Left lobe of liver (tissue), 2 donors: Measurements from ENCODE around the gene APOB. TPM values are rescaled to one million over a fixed set of nuclear protein-coding genes. Genes with fewer than 3 reads are reported as not detected.

ENCODE experiments used
- ATAC-seq: fragments of 200-7000 bp; cut with Tn5 transposase; one replicate; pipeline ENCODE4 v1.9.1; 2020; ENCODE audit warnings: mild to moderate bottlenecking, moderate library complexity
- DNase-seq: peaks from one replicate; pipeline ENCODE4 v3.0.0-alpha.2; 2020; ENCODE audit warnings: low spot score
- total RNA-seq: library from RNA; stranded (reverse); gene quantifications from one replicate; pipeline ENCODE4 v1.2.1, GENCODE V29; 2021
- donor health status: DM: no; HTN: no; CAD: no; lungs with moderate emphysema.
- donor health status: DM: no; HTN: yes; CAD: no.

The APOB gene
- total RNA-seq, 1 donor from 2014 or later = 2,405 TPM

DNA sequence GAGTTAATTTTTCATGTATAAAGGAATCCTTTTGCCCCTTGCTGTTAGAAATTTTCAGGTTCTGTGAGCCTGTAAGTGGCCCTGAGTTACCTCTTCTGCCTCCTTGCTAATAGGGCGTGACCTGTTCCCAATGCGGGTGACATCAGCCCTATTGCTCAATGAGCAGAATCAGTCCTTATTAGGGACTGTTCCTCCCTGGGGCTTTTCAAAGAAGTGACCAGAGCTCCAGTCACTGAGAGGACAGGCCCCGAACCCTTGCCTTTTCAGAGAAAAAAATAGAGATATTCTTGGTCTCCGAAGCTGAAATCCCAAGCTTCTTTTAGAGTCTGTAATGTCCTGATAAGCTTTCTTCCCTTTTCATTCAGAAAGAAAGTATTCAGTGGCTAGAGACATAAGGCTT is 8.2 kb upstream of the APOB start:
- DNase-seq = peak; percentile 88
- peak; percentile 85 for ATAC-seq

DNA sequence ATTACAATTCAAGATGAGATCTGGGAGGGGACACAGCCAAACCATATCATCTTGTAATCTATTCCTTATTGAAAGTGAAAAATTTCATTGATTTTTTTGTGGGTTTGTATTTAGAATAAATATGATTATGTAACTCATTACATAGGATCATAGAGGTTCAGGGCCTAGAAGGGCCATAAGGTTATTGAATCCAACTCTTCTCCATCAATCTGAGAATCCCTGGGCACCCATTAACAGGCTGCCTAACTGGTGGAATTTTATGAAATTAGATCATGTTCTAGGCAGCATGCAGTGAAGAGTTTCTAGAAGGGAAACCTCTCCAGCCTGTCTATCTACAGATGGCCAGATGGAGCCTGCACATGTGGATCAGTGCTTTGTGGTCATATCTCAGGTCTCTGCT is 6.3 kb upstream of the APOB start:
- no peak for DNase-seq
- ATAC-seq = no peak

DNA sequence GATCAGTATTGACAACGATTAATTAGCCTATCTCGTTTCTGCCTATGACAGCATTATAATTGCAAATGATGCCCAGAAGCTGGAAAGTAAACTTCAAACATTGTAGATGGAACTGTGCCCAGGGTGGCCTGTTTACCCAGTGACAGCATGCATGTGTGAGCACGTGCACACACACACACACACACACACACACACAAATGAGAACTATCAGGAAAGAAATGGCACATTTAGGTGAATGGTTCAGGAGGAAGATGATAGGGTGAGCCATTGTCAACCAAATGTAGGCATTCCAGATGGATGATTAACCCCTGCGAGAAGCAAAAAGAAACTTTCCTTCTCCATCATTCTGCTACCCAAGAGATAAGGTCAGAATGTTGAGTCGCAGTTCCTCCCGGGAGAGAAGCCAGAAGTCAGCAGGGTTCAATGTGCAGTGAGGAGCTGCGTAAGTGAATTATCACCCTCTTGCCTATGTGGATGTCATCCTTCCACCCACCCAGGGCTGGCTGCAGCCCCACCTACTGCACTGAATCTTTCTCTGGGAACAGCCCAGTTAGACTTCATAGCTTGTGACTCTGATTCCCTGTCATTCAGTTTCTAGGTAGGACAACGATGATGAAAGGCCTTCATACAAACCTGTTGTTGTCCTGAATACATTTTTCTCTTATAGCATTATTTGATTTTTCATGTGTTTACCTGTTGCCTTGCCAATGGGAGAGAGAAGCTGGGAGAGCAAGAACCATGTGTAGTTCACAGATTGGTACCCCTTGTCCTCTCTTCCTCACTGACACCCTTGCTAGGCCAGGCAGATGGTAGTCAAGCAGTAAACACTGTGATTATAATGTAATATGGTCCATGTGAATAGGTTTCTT is 3.5 kb upstream of the APOB start:
- ATAC-seq (peak; percentile 23), DNase-seq (peak; percentile 88)

DNA sequence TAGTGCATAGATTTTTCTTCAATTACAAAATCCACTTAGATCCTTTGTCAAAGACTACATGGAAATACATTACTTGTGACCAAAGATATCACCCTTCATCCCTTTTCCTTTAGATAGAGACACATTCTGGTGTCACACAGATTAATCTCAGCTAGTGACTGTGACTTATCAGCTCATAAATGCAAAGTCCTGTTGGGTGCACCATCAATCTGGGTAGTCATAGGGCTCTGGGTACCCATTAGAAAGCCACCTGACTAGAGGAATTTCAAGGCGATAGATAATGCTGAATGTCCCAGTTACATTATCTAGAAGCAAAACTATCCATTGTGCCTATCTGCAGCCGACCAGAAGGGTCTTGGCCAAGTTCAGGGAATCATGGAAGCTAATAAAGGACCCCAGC is 2.6 kb upstream of the APOB start:
- DNase-seq (no peak), ATAC-seq (no peak)

DNA sequence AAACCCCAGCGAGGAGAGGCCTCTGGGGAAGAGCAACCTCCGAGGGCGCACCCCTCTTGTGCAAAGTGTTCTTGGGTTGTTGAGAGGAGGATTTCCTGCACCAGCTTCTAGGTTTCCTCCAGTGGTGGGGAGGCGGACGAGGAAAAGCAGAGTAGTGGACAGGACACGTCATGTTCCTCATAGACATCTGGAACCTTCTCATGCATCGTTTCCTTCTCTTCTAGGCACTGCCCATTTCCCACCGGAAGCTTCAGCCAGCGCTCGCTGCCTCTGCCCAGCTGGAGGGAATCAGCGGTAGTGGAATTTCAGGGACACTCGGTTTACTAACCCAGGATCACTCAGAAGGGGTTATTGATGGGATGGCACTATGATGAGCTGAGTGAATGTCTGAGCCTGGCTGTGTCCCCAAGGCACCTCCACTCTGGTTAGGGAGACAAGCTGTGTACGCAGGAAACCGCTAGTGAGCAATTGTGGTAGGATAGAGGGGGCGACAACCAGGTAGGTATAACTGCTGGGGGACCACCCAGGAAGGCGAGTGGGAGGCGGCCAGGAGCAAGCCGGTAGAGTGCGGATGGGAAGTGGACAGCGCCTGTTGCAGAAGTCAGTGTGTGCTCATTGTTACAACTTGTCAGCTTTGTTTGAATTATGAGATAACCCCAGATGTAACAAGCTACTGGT is 960 bp upstream of the APOB start:
- peak; percentile 4 for ATAC-seq
- no peak for DNase-seq

DNA sequence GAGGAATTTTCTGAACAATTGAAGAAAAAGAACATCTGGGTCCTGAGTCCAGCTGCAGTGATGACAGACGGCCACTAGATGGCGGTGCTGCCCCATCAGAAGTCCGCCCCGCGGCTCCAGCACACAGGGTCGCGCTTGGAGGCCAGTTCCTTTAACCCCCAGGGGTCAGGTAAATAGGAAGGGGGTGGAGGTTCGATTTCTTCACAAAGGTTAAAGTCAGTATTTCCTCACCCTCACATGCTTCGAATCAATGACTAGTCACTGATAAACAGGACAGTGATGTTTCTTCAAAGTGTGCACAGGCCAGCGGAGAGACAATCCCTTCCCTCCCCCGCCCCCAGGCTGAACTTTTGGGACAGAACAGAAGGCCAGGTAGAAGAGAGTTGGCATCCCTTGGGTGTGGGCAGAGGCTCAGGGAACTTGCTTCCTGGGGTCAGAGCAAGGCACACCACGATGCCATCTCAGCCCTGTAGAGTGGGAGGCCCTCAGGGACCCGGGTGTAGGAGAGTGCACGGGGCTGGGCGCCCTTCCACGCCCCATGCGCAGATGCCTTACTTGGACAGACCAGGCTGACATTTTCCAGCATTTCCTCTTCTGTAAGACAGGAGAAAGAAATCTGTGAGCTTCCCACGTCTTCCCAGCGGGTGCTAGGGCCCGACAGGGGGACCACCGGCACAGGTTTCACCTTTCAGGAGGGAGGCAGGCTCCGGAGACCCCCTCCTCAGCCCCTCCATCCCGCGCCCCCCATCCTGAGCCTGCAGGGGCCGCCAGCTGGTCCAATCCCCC is 722 bp downstream of the APOB start:
- DNase-seq (peak; percentile 89), ATAC-seq (peak; percentile 52)

DNA sequence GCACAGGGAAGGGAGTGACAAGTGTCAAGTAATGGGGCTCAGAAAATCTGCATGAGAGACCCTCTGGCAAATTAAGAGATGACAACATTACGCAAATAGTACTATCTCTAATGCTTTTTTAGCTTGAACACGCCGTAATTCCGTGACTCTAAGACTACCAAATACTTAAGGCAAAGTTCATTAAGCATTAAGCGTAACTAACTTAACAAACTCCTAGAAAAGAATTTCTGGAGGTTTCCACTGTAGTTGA is 1.2 kb downstream of the APOB start:
- ATAC-seq = no peak
- no peak for DNase-seq

DNA sequence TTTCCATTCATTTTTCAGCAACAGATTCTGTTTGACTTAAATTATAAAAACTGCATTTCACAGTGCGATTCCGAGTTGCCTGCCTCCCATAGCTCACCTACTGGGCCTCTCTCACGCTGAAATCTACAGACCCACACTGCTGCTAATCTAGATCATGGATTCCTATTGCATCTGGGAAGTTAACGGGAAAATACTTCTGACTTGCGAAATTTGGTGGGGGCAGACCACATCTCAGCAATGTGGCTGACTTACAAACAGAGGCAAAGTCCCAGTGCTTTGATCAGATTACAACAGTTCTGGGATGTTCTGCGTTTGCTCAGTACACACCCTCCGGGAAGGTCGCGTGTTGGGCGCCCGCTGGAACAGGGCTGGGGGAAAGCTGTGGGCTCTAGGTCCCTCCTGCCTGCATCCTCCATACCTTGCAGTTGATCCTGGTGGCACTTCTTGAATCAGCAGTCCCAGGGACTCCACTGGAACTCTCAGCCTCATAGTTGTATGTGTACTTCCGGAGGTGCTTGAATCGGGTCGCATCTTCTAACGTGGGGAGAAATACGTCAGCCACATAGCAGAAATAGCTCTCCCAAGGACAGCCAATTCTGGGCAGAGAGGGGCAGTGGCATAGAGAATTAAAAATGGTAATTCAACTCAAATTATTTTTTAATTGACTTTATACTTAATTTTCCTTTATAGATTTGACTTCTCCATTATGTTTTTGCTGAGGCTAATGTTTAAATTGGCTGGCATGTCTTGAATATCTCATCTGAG is 1.7 kb downstream of the APOB start:
- ATAC-seq (peak; percentile 3), DNase-seq (peak; percentile 72)

DNA sequence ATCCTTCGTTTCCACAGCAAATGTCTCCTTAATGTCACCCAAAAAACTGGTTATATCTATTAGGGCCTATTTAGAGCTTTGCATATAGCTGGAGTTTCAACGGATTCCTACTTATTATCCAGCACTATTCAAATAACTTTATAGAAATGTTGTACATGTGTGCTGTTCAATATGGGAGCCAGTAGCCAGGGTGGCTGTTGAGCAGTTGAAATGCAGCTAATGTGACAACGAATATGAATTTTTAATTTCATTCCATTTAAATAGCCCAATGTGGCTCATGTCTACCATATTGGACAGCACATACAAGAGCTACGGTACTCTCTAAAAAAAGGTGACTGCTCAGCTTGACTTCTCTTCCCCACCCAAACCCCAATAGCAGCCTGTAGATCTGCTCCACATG is 2.4 kb downstream of the APOB start:
- DNase-seq (no peak), ATAC-seq (no peak)

DNA sequence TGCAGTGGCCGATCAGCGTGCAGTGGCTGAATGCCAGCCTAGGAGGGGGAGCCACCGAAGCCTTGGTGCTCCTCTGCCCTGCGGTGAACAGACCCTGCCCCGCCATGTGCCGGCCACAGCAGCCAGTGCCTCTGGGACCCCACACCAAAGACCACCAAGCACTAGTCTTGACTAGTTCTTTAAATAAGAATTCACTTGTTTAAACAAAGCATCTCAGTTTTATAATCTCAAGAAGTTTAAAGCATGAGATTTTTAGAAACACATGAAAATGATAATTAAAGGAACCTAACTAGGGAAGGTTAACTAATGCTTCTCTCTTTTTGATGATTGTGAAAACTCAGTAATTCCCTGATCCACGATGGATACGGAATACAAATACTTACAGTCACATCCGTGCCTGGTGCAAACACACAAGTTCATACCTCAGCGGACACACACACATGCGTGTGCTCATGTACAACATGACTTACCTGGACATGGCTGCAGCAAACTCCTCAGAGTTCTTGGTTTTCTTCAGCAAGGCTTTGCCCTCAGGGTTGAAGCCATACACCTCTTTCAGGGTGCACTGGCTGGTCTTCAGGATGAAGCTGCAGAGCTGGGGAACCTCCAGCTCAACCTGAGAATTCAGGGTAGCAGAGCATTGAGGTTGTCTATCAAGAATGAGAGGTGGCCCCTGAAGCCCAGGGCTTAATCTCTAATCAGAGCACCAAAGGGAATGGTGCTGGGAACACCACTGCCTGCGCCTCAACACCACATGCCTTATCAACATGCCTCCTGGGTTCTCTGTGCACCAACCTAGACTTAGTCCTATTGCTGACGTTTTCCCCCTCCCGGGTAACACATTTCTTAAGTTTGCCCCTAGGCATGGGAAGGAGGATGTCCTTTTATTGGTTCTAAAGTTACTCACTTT is 3.1 kb downstream of the APOB start:
- ATAC-seq = peak; percentile 1
- peak; percentile 62 for DNase-seq

DNA sequence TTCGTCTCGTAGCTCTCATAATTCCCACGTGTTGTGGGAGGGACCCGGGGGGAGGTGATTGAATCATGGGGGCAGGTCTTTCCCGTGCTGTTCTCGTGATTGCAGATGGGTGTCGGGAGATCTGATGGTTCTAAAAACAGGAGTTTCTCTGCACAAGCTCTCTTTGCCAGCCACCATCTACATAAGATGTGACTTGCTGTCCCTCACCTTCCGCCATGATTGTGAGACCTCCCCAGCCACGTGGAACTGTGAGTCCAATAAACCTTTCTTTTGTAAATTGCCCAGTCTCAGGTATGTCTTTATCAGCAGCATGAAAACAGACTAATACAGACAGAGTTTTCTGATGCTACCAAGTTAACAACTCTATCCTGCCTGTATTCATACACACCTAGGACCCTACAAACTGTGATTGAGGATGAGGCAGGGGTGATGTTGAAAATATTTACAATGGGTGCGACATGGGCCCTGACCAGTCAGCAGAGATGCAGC is 3.9 kb downstream of the APOB start:
- DNase-seq = peak; percentile 67
- ATAC-seq = no peak

DNA sequence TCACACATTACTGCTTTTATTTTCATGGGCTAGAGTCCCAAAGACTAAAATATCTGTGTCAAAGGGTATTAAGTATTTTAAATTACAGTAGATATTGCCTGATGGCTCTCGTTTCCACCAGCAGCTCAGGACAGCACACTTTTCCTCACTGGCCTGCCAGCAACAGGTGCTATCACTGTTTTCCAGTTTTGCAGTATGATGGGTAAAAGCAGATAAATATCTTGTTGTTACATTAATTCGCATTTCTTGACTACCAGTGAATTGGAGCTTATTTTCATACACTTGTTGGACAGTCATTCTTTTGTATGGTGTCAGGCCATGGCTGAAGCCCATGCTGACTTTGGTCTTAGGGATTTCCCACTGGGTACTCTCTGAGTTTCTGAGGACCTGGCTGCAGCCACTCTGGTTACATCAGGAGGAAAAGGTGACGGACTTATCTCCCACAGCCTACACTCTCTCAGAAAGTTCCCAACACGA is 4.8 kb downstream of the APOB start:
- DNase-seq (no peak), ATAC-seq (no peak)

DNA sequence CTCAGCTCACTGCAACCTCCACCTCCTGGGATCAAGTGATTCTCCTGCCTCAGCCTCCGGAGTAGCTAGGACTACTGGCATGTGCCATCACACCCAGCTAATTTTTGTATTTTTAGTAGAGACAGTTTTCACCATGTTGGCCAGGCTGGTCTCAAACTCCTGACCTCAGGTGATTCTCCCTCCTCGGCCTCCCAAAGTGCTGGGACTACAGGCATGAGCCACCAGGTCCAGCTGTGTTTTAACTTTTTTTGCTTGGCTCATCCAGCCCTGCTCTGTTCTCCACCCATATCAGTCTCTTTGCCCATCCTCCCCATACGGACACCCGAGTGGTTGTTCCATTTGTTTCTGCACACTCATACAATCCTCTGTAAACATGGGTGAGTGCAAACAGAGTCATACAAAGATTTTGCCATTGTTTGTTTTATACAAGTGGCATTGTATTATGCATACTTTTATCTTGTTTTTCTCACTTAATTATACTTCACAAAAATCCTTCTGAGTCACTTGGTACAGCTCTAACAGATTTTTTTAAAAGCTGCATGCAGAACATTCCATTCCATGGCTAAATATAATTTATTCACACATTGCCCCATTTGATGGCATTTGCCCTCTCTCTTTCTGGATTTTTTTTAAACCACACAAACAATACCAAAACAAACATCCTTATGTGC is 5.3 kb downstream of the APOB start:
- DNase-seq (no peak), ATAC-seq (peak; percentile 0)

DNA sequence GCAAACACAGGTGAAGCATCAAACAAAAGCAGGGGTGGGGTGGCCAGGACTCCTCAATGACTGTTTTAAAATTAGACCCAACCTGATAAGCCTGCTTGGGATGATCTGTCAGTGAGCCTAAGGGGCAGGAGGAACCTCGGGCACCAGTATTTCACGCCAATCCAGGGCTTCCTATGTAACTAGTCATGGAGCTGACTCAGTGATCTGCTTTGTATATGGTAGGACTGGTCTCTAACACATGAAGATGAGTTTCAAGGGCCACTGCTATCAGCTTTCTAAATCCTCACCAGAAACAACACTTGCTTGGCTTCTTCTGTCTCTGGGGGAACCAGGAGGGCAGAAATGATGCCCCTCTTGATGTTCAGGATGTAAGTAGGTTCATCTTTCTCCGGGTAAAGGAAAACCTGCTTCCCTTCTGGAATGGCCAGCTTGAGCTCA is 6.2 kb downstream of the APOB start:
- ATAC-seq (peak; percentile 1), DNase-seq (no peak)

DNA sequence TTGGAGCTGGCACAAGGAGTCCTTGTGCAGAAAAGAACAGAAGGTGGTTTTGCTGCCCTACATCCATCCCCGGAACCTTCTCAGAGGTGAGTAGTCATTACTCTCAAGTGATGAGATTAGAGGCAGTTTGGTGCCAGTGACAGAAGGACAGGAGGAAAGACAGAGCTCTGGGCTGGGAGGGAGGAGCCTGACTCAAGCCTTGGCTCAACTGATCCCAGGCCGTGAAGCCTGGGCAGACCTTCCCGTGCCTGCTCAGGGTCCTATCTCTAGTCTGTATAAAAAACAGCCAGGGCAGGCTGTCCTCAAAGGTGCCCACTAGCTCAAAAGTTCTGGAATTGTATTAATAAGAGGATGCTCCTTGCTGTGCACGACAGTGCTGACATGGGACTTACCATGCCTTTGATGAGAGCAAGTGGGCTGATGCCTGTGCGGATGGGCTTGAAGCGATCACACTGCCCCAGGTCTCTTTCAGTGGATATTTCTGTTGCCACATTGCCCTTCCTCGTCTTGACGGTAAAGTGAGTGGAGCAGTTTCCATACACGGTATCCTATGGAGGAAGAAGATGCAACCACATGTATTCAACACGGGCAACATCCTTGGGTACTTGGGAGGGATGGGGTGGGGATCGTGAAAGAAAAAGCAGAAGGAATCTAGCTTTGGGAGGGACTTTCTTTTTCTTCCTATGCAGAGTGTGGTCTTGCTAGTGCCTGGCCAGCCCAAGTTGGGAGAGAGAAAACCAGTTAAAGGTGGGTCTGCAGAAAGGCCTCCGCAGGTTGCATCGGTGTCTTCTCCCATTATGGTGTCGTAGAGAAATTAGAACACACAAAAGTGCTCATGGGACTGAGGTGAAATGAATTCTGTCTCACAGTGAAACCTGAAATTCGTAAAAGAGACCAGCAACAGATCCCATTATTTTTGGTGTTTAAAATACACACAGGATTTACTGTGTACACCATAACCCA is 6.9 kb downstream of the APOB start:
- DNase-seq (no peak), ATAC-seq (no peak)

DNA sequence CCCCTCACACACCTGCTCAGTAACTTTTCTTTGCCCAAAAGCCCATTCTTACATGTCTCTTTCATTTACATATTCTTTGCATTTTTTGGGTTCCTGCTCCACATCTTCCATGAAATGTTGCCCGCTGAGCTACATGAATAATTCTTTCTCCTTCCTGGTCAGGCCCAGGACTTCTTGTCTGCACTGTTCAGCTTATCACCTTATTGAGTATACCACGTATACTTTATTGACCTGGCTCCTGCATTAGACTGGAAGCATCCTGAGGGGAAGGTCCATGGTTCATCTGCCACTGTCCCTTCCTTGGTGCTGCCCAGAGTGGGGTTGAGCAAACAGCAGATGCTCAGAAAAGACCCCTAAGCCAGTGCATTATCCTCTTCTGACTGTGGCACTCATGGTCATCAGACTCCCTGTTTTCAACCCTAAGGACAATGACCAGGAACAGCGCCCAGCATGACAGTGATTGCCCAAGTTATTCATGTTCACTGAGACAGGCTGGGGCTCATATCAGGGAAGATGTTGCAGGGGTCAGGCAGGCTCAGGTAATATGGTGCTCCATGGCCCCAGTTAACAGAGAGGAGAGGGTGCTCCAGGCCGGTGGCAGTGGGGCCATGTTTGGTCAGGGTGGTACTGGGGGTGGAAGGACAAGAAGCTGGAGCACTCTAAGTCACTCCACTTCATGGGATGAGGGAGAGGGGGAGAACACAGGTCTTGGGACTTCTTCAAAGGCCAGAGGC is 7.7 kb downstream of the APOB start:
- no peak for ATAC-seq
- DNase-seq = no peak

DNA sequence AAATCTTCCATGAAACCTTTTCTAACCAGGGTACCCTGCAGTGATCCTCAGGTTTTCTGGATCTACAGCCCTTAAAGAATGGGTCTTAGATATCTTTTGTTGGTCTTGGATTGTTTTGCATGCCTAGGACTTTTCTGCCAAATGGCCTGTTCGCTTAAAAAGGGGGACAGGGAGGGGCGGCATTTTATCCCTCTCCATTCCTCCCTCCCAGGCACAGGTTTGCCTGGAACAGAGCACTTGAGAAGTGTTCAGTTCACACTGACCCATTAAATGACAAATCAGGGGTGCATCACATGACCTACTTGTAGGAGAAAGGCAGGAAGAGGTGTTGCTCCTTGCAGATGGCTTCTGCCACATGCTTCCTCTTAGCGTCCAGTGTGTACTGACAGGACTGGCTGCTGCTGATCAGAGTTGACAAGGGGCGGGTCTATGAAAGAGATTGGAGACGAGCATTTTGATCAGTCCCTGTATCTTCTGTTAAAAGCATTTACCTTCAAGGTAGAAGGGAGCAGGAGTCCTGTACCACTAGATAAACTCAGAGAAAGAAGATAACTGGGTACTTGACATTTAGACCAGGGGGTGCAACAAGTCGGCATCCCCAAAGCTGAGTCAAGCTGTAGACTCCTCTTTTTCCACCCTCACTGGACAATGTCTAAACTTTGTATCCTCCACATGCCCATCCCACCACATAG is 8.4 kb downstream of the APOB start:
- no peak for ATAC-seq
- DNase-seq = no peak
